Measurements from ENCODE around the gene SRGAP1. TPM values are rescaled to one million over a fixed set of nuclear protein-coding genes. Genes with fewer than 3 reads are reported as not detected.

The SRGAP1 gene
- total RNA-seq, 4 donors from 2014 or later: 7.2 to 22.9 (median 11.5) TPM

GRCh38 chr12:64207453-64207852 lies 363.0 kb downstream of the SRGAP1 start:
- 92 to 100% methylated on average over 1 to 2 of the region's 2 CpGs for WGBS, 2 donors (ENCODE audit: low coverage in 1 of 2)

More at GRCh38 chr12:64207453-64207852, 363.0 kb downstream of the SRGAP1 start:
- Histone ChIP-seq H3K4me1 (no peaks in the 10 kb centered on the region), H3K36me3 (peaks cover 0 to 40% of the 10 kb centered on the region in 2 donors), H3K27ac (no peak overlapping the region), H3K9me3 (no peaks in the 10 kb centered on the region), H3K27me3 (no peaks in the 10 kb centered on the region), H3K4me3 (no peak overlapping the region)
- ATAC-seq: no peak
- TF ChIP-seq EP300 (IDR thresholded peaks at IDR 0.05) (no peak), CTCF (IDR thresholded peaks at IDR 0.05) (no peak), POLR2AphosphoS5 (IDR thresholded peaks at IDR 0.05) (no peak), POLR2A (IDR thresholded peaks at IDR 0.05) (no peak)

Small RNAs within 50 kb of the gene (small RNA-seq; reads per million reads assigned to genes)
- gene AC020611.1 (0 reads per million in 4 donors), gene RNU6-1009P (0 reads per million in 4 donors)

Other genes with a start within 250 kb of the SRGAP1 start
- gene DPY19L2, start 176.2 kb upstream of the SRGAP1 start, total RNA-seq: 10 to 100 TPM in 3 of 4 donors, 1 to 10 TPM in 1; 8.8 to 28.9 (median 13.3) TPM
- 10 to 100 TPM; 15.4 to 36.3 (median 20.4) TPM for gene RXYLT1, start 64.8 kb upstream of the SRGAP1 start, total RNA-seq

All from gastroesophageal sphincter (tissue), 4 donors.